ENCODE results near the gene HS3ST4.
A peak's percentile ranks its signal among the peaks of the same experiment; 100 is the strongest.

HS3ST4 gene

DNA sequence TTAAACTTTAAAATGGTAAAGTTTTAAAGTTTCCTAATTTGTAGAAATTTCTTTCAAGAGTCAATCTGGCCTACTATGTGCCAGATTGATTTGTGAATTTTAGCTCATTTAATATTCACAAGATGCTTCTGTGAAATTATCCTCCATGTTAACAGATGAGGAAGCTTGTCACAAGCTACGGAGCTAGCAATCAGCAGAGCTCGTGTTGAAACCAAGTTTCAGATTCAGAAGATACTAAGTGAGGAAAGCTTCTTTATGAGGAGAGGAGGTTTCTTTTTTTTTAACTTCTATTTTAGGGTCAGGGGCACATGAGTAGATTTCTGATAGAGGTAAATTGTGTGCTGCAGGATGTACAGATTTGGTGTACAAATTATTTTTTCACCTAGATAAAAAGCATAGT, 135.9 kb downstream of the HS3ST4 start:
- DNase-seq (ENCODE audit: low read depth): no peak

DNA sequence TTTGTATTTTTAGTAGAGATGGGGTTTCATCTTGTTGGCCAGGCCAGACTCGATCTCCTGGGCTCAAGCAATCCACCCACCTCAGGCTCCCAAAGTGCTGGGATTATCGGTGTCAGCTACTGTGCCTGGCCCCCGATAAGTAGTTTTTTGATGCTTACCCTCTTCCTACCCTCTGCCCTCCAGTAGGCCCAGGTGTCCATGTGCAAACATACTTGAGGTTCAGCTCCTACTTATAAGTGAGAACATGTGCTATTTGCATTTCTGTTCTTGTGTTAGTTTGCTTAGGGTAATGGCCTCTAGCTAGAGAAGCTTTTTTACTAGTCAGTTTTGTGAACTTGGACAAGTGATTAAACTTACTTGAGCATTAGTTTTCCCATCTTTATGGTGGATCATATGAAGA, 136.8 kb downstream of the HS3ST4 start:
- no peak for DNase-seq (ENCODE audit: low read depth)

DNA sequence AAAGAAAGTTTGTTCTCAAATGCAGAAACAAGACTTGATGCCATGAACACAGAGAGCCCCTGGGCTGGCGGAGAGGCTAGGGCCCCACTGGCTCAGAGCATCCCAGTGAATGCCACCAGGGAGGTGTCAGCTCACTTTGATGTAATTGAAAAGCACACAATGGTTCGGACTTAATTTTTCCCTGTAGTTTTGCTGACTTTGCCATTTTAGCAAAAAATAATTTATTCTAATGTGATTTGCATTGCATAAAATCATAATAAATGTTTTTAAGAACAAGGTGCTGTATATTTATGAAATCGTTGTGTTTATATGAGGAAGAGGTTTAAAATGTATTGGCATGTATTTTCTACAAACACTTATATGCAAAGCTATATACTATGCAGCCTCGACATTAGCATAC, 140.5 kb downstream of the HS3ST4 start:
- DNase-seq (ENCODE audit: low read depth): no peak

DNA sequence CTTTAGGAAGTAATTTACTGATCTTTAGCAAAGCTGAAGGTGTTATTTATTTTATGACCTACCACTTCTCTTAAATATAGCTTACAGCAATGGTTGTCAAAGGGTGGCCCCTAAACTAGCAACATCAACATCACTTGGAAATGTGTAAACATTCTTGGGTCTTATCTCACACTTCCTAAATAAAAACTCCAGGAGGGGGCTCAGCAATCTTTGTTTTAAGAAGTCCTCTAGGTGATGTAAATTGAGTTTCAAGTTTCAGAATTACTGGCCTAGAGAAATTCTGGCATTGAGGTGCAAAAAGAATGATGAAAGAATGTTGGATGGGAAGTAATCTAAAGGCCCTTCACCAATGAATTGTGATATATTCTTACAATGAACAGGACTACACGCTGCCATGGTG, 142.3 kb downstream of the HS3ST4 start:
- DNase-seq (ENCODE audit: low read depth): no peak

DNA sequence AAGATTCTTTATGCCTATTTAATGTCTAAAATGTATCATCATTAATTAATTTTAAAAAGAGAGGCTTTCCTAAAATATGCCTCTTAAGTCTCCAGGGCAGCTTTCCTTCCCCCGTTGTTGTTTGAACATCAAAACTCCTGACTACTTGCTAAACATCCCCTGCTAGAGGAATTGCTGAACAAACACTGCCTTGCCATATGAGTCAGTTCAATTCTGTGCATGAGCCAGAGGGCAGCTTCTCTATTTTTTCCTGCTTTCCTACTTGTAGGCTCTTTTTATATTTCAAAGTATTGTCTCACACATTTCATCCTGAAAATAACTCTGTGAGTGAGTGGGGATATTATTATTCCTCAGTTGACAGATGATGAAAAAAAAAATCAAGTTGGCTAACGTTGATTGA, 143.4 kb downstream of the HS3ST4 start:
- no peak for DNase-seq (ENCODE audit: low read depth)

DNA sequence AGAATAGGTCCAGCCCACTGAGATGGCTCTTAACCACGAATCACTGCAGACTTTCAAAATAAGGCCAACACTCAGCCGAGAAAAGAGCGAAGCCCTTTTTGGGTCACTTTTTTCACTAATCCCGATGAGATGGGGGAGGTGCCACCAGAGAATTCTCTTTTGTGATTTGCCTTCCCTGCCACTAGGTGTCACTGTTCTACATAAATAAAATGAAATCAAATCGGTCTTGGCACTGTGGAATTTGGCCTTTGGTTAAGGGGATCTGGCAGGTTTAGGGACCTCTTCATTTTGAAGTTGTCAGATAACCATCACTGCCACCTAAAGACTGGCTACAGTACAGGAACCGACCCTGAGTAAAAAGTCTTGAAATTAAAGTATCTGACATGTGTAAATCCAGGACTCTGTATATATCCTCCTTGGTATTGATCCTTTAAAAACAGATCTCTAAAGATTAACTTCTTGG, 147.0 kb downstream of the HS3ST4 start:
- peak; percentile 6 for DNase-seq (ENCODE audit: low read depth)

- no peak for DNase-seq (ENCODE audit: low read depth)
Observed at GRCh38 chr16:25841761-25842160, 150.0 kb downstream of the HS3ST4 start.

- no peak for DNase-seq (ENCODE audit: low read depth)
Observed at GRCh38 chr16:25845901-25846300, 154.1 kb downstream of the HS3ST4 start.

- no peak for DNase-seq (ENCODE audit: low read depth)
Observed at GRCh38 chr16:25854141-25854540, 162.4 kb downstream of the HS3ST4 start.

GRCh38 chr16:25855063-25855462, 163.3 kb downstream of the HS3ST4 start:
- no peak for DNase-seq (ENCODE audit: low read depth)

GRCh38 chr16:25855818-25856217, 164.1 kb downstream of the HS3ST4 start:
- no peak for DNase-seq (ENCODE audit: low read depth)

- DNase-seq (ENCODE audit: low read depth): no peak
Observed at GRCh38 chr16:25859645-25860044, 167.9 kb downstream of the HS3ST4 start.

DNA sequence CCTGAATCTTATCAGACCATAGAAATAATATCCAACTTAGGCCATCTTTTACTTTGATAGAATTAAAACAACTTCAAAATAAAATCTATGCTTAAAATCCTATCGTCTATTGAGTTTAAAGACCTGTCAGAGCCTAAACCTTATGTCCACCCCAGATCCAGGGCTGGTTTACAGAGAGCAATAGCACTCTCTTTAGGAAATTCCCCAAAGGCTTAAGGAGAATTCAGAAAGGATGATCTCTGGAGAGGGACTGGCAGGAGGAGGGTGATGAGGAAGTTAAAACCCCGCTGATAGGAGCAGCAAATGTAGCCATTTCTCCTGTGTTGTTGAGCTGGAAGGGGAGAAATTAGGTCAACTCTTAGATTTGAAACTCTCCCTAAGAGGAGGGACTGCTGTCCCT, 175.3 kb downstream of the HS3ST4 start:
- no peak for DNase-seq (ENCODE audit: low read depth)

- DNase-seq (ENCODE audit: low read depth): no peak
Observed at GRCh38 chr16:25868106-25868505, 176.3 kb downstream of the HS3ST4 start.

GRCh38 chr16:25868706-25869370, 177.1 kb downstream of the HS3ST4 start:
- DNase-seq (ENCODE audit: low read depth): no peak

- DNase-seq (ENCODE audit: low read depth): no peak
Observed at GRCh38 chr16:25872369-25873070, 180.8 kb downstream of the HS3ST4 start.

DNA sequence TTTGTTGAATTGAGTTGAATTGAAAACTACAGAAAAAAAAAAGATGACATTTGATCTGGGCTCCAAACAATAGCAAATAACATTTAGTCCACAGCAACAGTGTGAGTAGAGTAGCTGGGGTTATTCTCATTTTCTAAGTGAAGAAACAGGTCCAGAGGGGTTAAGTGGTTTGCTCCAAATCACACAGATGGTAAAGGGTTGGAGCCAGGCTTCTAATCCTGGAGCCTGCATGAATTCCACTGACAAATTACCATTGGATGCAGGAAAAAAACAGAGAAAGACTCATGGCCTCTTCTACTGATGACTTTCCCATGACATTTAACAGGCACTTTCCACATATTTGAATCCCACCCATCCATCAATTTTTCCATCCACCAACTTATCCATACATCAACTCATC, 182.4 kb downstream of the HS3ST4 start:
- no peak for DNase-seq (ENCODE audit: low read depth)

DNA sequence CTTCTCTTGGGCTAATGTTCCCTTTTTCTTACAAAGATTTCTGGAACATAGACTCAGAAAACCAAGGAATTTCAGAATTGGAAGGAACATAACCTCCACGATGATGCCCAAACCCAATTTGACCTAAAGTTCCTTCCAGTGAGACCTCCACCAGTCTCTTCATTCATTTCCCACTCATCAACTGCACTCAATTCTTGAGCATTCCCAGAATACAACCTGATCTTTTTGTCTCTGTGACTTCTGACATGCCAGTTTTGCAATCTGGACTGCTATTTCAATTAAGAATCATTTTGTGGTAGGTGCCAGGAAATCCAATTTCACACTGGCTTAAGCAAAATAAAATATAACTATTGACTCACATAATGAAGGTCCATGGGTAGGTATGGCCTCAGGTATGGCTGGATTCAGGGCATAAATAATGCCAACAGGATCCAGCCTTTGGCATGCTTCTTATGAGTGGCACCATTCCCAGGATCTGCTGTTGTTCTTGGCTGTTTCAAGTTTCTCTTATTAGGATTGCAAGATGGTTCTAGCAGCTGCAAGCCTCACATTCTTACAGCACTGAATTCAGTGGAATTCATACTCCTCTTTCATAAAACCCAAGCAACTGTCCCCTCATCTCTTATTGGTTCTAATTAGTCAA, 184.3 kb downstream of the HS3ST4 start:
- DNase-seq (ENCODE audit: low read depth): no peak

DNA sequence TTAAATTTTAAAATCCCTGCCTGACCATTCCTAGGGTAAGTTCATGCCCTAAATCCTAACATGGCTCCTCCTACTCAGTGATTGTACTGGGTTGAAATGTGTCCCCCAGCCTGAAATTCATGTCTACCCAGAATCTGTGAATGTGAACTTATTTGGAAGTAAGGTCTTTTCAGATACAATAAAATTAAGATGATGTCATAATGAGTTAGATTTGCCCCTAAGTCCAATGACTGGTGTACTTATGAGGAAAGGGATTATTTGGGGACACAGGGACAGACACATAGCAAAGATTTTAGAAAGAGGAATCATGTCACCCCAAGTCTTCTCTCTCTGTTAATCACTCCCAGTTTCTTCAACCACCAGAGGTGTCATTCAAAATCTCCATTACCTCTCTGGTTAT, 185.3 kb downstream of the HS3ST4 start:
- no peak for DNase-seq (ENCODE audit: low read depth)

DNA sequence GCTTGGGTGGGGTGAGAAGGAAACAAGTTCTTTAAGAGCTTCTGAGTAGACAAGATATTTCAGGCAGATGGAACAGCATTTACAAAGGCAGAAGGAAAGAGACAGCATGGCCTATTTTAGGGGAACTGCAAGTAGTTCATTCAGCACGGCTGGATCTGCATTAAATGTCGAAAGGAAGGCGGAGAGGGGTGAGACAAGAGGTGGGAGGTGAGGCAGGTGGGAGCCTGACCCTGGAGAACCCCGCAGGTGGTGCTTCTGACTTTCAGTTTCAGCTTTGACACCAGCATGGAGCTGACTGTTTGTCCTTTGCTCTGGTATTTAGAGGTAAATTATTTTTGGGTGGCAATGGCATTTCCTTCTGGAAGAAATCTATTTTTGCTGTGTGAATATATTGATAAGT, 194.8 kb downstream of the HS3ST4 start:
- no peak for DNase-seq (ENCODE audit: low read depth)

DNA sequence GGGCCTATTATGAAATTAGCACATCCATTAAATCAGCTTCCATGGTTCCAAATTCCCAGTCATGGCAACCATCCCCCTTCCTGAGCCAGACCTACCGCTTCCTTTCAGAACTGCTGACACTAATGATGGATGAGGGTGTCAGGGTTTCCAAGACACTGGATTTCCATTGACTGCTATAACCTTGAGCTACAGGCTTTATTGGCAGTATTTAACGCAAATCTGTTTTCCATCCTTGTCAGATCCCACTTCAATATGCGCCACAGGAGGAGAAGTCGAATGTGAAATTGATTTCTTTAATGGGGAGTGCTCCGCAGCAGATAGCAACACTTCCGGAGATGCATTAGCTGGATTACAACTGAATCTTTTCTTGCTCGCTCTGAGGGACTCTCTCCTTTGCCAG, 197.1 kb downstream of the HS3ST4 start:
- no peak for DNase-seq (ENCODE audit: low read depth)

- no peak for DNase-seq (ENCODE audit: low read depth)
Observed at GRCh38 chr16:25893332-25893731, 201.6 kb downstream of the HS3ST4 start.

- DNase-seq (ENCODE audit: low read depth): no peak
Observed at GRCh38 chr16:25894093-25894492, 202.3 kb downstream of the HS3ST4 start.

Measured in stimulated activated CD4-positive, alpha-beta T cell treated with anti-CD3 and anti-CD28 coated beads, Interleukin-2, amount 100 ng/mL, for 4 hours (primary cell).